Measurements from ENCODE around the gene TMEM221. TPM values are rescaled to one million over a fixed set of nuclear protein-coding genes. Genes with fewer than 3 reads are reported as not detected.

The TMEM221 gene
- total RNA-seq, 8 experiments from 2014 or later = 0.23 to 1.7 (median 0.29) TPM; not detected in 1

- Histone ChIP-seq H3K4me3 (no peak overlapping the region), H3K27ac (no peak overlapping the region), H3K4me1 (replicated peaks in 1 of 2) (peaks cover 4 to 5% of the 10 kb centered on the region in 2 donors)
- in situ Hi-C loops (cut with MboI; ENCODE audit: low pct_unique_long_range_greater_than_20kb in 2 of 9, low sequenced_read_pairs in 9 of 9, unreplicated experiment in 9 of 9) = no loop called here
- no peak for ATAC-seq (replicated peaks in 6 of 8)
- WGBS, 10 experiments = 94 to 100% methylated on average over 2 to 3 of the region's 4 CpGs; no CpG with 5 or more reads in 8 of the 10 experiments
Observed at GRCh38 chr19:17421942-17422341, 26.5 kb downstream of the TMEM221 start.

- Histone ChIP-seq H3K27ac (peak overlapping the region in 1 of 2 donors; percentile 68), H3K4me1 (replicated peaks in 1 of 2) (peaks cover 7 to 8% of the 10 kb centered on the region in 2 donors), H3K4me3 (peak overlapping the region; percentile 73 to 93 (median 84))
- peak in 5 of 8 experiments; percentile 5 to 32 (median 23) for ATAC-seq (replicated peaks in 6 of 8)
- in situ Hi-C loops (cut with MboI; ENCODE audit: low pct_unique_long_range_greater_than_20kb in 2 of 9, low sequenced_read_pairs in 9 of 9, unreplicated experiment in 9 of 9) = no loop called here
- WGBS, 10 experiments = 0 to 80% (median 13%) methylated on average over 1 to 4 of the region's 25 CpGs; no CpG with 5 or more reads in 6 of the 10 experiments
Observed at GRCh38 chr19:17420475-17420924, 28.0 kb downstream of the TMEM221 start.

DNA sequence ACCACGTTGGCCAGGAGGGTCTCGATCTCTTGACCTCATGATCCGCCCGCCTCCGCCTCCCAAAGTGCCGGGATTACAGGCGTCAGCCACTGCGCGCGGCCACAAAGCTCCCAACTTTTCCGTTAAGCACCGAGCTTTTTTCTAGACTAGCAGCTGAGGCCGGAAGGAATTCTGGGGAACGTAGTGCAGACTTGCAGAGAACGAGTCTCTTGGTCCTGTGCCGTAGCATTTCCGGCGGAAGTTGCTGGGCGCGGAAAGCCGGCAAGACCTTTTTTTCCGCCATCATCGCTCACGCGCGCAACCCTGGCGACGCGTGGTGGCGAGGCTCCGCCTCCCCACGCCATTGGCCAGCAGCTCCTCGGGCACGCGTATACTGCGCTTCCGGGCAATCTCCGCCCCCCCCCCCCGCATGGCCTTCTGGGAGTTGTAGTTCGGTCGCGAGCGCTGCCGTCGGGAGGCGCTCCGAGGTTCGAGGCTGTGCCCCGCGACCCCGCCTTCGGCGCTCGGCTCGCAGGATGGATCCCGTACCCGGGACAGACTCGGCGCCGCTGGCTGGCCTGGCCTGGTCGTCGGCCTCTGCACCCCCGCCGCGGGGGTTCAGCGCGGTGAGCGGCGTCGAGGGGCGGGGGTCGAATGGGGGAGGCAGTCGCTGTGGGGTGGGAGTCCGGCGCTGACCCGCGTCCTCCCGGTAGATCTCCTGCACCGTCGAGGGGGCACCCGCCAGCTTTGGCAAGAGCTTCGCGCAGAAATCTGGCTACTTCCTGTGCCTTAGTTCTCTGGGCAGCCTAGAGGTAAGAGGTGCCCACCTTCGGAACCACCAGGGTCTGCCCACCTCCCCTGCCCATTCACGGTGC is 28.6 kb downstream of the TMEM221 start, which contains the start of gene MVB12A:
Gene MVB12A, plus strand, starts transcription at position 427 of the 854 bp plus-strand sequence. Its CDS starts 89 bp downstream, at position 516.
- Histone ChIP-seq H3K27ac (peak within 1 kb of the TSS; percentile 38 to 68), H3K4me1 (replicated peaks in 1 of 2) (peaks cover 8 to 13% of the 10 kb centered on the region in 2 donors), H3K4me3 (peak within 1 kb of the TSS; percentile 73 to 93 (median 84))
- 0 to 4% (median 1%) methylated on average over 1 to 17 of the region's 85 CpGs; no CpG with 5 or more reads in 5 of the 10 experiments for WGBS, 10 experiments
- ATAC-seq (replicated peaks in 6 of 8) = peak; percentile 87 to 95 (median 92)
- in situ Hi-C loops (cut with MboI; ENCODE audit: low pct_unique_long_range_greater_than_20kb in 2 of 9, low sequenced_read_pairs in 9 of 9, unreplicated experiment in 9 of 9) = no loop called here

DNA sequence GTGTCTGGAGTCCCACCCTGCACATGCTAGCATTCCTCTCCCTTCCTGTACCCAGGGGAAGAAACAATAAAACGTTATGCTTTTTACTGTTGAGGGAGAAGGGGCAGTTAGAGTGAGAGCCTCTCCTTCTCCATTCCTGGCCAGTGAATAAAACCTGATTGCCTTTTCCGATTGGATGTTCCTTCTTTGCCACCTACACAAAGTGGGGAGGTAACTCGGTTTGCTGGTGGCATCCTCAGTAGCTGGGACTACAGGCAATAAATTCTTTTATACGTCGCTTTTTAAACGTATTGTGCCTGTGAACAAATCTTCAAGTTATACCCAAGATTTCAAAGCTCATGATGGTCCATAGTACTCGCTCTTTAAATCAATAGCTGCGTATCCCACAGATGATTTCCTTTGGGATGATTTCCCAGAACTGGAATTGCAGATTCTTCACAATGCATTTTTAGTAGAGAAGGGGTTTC is 29.3 kb downstream of the TMEM221 start:
- WGBS, 10 experiments = 0 to 70% (median 47%) methylated on average over 1 to 8 of the region's 8 CpGs; no CpG with 5 or more reads in 3 of the 10 experiments
- ATAC-seq (replicated peaks in 6 of 8) = peak in 1 of 8 experiments; percentile 2
- in situ Hi-C loops (cut with MboI; ENCODE audit: low pct_unique_long_range_greater_than_20kb in 2 of 9, low sequenced_read_pairs in 9 of 9, unreplicated experiment in 9 of 9) = no loop called here
- H3K4me1 ChIP-seq (replicated peaks in 1 of 2) = peaks cover 10 to 15% of the 10 kb centered on the region in 2 donors
- peak overlapping the region; percentile 38 to 57 for H3K27ac ChIP-seq
- H3K4me3 ChIP-seq = peak overlapping the region; percentile 26 to 39 (median 28)

DNA sequence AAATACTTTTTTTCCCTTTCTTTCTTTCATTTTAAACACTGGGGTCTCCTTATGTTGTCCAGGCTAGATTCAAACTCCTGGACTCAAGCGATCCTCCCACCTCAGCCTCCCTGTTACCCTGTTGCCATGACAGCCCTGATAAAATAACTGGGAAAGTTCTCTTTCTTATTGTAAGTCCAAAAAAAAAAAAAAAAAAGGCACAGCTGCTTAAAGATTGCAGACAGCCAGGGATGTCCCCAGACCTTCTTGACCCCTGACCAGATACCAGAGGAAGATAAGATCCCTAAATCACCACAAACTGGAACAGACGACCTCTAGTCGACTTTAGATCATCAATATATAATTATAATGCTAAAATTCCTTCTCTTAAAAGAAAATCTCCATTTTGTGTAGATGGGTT is 29.8 kb downstream of the TMEM221 start:
- ATAC-seq (replicated peaks in 6 of 8) = no peak
- peak overlapping the region in 2 of 5 donors; percentile 28 to 39 for H3K4me3 ChIP-seq
- in situ Hi-C loops (cut with MboI; ENCODE audit: low pct_unique_long_range_greater_than_20kb in 2 of 9, low sequenced_read_pairs in 9 of 9, unreplicated experiment in 9 of 9) = no loop called here
- H3K27ac ChIP-seq = peak overlapping the region; percentile 38 to 57
- WGBS, 10 experiments = 20 to 89% (median 74%) methylated on average over 1 to 3 of the region's 3 CpGs; no CpG with 5 or more reads in 2 of the 10 experiments
- peaks cover 10 to 15% of the 10 kb centered on the region in 2 donors for H3K4me1 ChIP-seq (replicated peaks in 1 of 2)

GRCh38 chr19:17415121-17415520 is 33.3 kb downstream of the TMEM221 start:
- Histone ChIP-seq H3K4me3 (no peak overlapping the region), H3K27ac (no peak overlapping the region), H3K4me1 (replicated peaks in 1 of 2) (peaks cover 25 to 31% of the 10 kb centered on the region in 2 donors)
- ATAC-seq (replicated peaks in 6 of 8) = no peak
- in situ Hi-C loops (cut with MboI; ENCODE audit: low pct_unique_long_range_greater_than_20kb in 2 of 9, low sequenced_read_pairs in 9 of 9, unreplicated experiment in 9 of 9) = no loop called here
- WGBS, 10 experiments = 13 to 70% (median 51%) methylated on average over 2 to 6 of the region's 6 CpGs; no CpG with 5 or more reads in 1 of the 10 experiments

DNA sequence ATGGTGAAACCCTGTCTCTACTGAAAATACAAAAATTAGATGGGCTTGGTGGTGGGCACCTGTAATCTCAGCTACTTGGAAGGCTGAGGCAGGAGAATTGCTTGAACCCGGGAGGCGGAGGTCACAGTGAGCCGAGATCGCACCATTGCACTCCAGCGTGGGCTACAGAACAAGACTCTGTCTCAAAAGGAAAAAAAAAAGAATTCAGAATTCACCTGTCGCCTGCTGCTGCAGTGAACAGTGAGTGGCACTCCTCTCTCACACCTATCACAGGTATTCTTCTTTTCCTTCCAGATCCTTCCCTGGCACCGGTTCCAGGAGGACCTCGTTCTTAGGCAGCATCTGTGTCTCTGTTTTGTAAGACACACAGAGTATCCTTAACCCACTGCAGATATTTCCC is 34.4 kb downstream of the TMEM221 start:
- no peak for ATAC-seq (replicated peaks in 6 of 8)

GRCh38 chr19:17411801-17412200 is 36.7 kb downstream of the TMEM221 start:
- 15 to 100% (median 66%) methylated on average over 1 to 11 of the region's 11 CpGs; no CpG with 5 or more reads in 2 of the 10 experiments for WGBS, 10 experiments
- ATAC-seq (replicated peaks in 6 of 8) = peak in 2 of 8 experiments; percentile 7 to 10
- in situ Hi-C loops (cut with MboI; ENCODE audit: low pct_unique_long_range_greater_than_20kb in 2 of 9, low sequenced_read_pairs in 9 of 9, unreplicated experiment in 9 of 9) = no loop called here
- Histone ChIP-seq H3K4me3 (no peak overlapping the region), H3K4me1 (replicated peaks in 1 of 2) (peaks cover 26 to 33% of the 10 kb centered on the region in 2 donors), H3K27ac (peak overlapping the region in 1 of 2 donors; percentile 17)

More for the DNA sequence above, 34.4 kb downstream of the TMEM221 start:
- H3K27ac ChIP-seq = no peak overlapping the region
- in situ Hi-C loops (cut with MboI; ENCODE audit: low pct_unique_long_range_greater_than_20kb in 2 of 9, low sequenced_read_pairs in 9 of 9, unreplicated experiment in 9 of 9) = no loop called here
- H3K4me3 ChIP-seq = no peak overlapping the region
- 17 to 100% (median 64%) methylated on average over 1 to 5 of the region's 8 CpGs; no CpG with 5 or more reads in 5 of the 10 experiments for WGBS, 10 experiments
- peaks cover 24 to 29% of the 10 kb centered on the region in 2 donors for H3K4me1 ChIP-seq (replicated peaks in 1 of 2)

DNA sequence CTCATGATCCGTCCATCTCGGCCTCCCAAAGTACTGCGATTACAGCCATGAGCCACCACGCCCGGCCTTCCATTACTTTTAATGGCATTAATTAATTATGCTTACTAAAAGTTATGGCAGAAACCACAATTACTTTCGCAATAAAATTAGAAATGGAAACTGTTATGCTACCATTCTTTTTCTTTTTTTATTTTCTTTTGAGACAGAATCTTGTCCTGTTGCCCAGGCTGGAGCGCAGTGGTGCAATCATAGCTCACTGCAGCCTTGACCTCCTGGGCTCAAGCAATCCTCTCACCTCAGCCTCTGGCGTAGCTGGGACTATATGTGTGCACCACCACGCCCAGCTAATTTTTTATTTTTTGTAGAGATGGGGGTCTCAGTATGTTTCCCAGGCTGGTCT is 38.5 kb downstream of the TMEM221 start:
- no peak overlapping the region for H3K4me3 ChIP-seq
- ATAC-seq (replicated peaks in 6 of 8) = no peak
- no peak overlapping the region for H3K27ac ChIP-seq
- peaks cover 38 to 39% of the 10 kb centered on the region in 2 donors for H3K4me1 ChIP-seq (replicated peaks in 1 of 2)
- in situ Hi-C loops (cut with MboI; ENCODE audit: low pct_unique_long_range_greater_than_20kb in 2 of 9, low sequenced_read_pairs in 9 of 9, unreplicated experiment in 9 of 9) = loop anchor here in 1 of 9 experiments (10.0 kb wide), 1 partner anchor 55 kb away; the partner anchor contains the start of gene NXNL1
- WGBS, 10 experiments = 12 to 100% (median 96%) methylated on average over 1 to 8 of the region's 9 CpGs

DNA sequence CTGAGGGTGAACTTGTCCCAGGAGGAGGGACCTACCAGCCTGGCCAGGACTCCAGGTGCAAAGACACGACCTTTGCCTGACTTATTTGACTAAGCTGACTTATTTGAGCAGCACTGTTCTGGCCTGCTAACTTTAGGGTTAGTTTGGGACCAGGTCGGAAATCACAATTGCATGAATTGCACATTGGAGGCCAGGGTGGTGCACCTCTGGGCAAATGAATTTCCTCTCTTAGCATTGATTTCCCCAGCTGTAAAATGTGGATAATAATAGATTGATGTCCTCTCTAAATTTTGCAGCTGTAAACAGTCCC is 41.6 kb downstream of the TMEM221 start:
- in situ Hi-C loops (cut with MboI; ENCODE audit: low pct_unique_long_range_greater_than_20kb in 2 of 9, low sequenced_read_pairs in 9 of 9, unreplicated experiment in 9 of 9) = loop anchor here in 1 of 9 experiments (10.0 kb wide), 1 partner anchor 58 kb away; the partner anchor contains the start of gene NXNL1
- Histone ChIP-seq H3K4me3 (peak overlapping the region in 1 of 5 donors; percentile 17), H3K27ac (peak overlapping the region in 1 of 2 donors; percentile 70), H3K4me1 (replicated peaks in 1 of 2) (peaks cover 35 to 39% of the 10 kb centered on the region in 2 donors)
- ATAC-seq (replicated peaks in 6 of 8) = no peak
- 17 to 50% methylated on average over 1 of the region's 2 CpGs; no CpG with 5 or more reads in 8 of the 10 experiments for WGBS, 10 experiments

GRCh38 chr19:17406046-17406886 is 42.2 kb downstream of the TMEM221 start:
- in situ Hi-C loops (cut with MboI; ENCODE audit: low pct_unique_long_range_greater_than_20kb in 2 of 9, low sequenced_read_pairs in 9 of 9, unreplicated experiment in 9 of 9) = loop anchor here in 1 of 9 experiments (10.0 kb wide), 1 partner anchor 59 kb away; the partner anchor contains the start of gene NXNL1
- 83 to 100% (median 97%) methylated on average over 1 to 6 of the region's 10 CpGs; no CpG with 5 or more reads in 4 of the 10 experiments for WGBS, 10 experiments
- H3K4me3 ChIP-seq = no peak overlapping the region
- H3K4me1 ChIP-seq (replicated peaks in 1 of 2) = peaks cover 35 to 37% of the 10 kb centered on the region in 2 donors
- peak in 2 of 8 experiments; percentile 7 to 20 for ATAC-seq (replicated peaks in 6 of 8)
- peak overlapping the region in 1 of 2 donors; percentile 14 for H3K27ac ChIP-seq

All from motor neuron (in vitro differentiated cells).